AML-193 (cell line): Measurements from ENCODE around the gene HEMK1.

Source experiments
- DNase-seq, 2 experiments: peaks; one replicate each; lab custom pipeline; 2025; lab: John Stamatoyannopoulos, UW

HEMK1 gene

DNA sequence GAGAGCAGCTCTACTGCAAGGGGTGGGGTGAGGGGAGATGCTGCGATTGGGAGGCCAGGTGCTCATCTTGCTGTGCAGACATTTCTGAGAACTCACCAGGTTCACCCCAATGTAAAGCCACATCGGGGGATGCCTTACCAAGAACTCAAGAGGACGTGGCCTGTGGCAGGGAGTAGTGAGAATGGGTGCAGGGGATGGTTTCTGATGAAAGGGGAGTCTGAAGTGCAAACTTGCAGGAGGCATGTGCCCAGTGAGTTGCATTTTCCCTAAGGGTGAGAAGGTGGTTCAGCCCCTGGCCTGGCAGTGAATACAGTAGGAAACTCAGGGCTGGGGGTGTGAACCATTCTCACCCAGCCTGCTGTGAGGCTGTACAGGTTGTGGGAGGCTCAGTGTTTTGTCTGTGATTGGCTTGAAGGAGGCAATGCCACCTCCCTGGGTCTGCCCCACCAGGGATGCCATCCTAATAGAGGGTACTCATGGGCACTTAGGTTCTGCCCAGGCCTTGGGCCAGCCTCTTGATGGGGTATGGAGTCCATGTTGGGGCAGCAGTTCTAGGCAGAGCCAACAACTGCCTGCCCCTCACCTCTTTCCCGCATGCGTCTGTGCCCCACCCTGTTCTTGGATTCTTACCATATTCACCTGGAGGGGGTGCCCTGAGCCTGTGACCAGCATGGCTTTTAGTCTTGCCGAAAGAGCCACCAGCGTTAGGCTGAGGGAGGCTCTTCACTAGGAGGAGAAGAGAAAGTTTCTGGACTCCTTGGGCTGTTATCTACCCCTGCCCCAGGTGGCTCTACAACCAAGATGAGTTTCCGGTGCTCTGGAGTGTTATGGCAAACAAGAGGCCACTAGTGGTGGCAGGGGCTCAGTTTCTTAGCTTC, 4.5 kb downstream of the HEMK1 start:
- DNase-seq = no peak

DNA sequence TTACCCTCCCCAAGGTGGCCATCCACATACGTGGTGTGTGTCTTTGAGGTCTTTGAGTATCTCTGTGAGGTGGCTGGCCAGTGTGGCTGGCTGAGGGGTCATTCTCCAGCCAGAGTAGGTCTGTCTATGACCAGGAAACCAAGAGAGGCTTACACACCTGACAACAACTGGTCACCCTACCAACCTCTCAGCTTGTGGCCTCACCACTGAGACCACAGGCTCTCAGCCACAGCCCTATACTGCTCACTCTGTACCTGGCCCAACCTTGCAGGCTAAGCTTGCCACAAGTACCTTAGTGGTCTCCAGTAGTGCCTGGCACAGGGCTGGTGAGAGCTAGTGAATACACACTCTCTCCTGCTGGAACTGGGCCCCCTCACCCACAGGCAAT, 5.1 kb downstream of the HEMK1 start:
- DNase-seq = no peak

DNA sequence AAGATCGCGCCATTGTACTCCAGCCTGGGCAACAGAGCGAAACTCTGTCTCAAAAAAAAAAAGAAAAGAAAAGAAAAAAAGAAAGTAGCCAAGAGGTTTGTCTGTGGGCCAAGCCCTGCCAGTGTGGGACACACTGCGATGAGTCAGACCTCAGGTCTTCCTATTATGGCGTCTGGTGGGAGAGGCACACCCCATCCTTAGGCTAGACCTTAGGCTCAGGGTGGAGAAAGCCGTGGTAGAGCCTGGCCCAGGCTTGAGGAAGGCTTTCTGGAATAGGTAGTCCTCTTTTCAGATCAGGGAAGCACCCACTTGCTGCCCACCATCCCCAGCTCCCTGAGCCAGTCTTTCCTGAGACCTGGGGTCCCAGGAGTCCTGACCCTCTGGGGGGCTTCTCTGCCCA, 6.0 kb downstream of the HEMK1 start:
- no peak for DNase-seq

DNA sequence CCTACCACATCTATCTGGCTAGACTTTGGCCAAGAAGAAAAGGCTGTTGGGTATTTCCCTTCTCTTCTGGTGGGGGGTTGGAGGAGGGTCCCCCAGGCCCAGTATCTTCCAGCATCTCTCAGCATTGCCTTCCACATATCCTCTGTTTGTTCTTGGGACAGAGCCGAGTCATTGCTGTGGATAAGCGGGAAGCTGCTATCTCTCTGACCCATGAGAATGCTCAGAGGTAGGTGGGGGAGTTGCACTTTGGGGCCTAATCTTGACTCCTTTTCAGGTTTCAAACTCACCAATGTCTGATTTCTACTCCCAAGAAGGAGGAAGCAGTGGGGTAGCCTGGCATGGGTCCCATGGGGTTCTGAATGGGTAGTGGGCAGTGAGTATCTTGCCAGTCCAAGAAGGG, 8.0 kb downstream of the HEMK1 start:
- DNase-seq = no peak

DNA sequence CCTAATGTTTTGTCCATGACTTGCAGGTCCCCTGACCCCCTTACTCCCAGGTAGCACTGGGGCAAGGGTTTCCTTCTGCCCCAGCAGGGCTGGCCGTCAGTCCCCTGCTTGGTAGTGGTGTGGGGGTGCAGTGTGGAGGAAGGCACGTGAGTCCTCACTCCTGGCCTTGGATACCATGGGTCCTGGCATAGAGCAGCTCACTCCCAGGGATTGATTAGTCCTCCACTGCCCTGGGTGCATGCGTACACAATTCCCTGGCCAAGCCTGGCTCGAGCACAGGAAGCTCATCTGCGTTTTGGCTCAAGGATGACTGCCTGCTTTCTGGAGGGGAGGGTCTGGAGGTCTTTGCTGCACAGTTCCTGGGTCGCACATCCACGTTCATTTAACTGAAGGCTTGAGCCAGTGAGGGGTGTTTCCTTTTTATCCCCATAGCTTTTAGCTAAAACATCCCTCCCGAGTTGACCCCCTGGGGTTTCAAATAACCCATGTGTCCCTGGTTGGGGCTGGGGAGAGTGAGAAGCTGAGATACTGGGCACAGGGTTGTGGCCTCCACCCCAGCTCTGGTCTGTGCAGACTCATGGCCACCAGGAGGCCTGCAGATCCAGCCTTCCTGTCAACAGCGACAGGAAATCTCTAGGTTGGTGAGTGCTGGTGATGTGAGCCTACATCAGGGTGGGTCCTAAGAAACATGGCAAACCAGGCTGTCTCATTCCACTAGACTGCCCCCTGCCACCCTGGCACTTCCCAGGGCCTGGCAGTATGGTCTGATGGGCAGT, 11.5 kb downstream of the HEMK1 start:
- DNase-seq = no peak

DNA sequence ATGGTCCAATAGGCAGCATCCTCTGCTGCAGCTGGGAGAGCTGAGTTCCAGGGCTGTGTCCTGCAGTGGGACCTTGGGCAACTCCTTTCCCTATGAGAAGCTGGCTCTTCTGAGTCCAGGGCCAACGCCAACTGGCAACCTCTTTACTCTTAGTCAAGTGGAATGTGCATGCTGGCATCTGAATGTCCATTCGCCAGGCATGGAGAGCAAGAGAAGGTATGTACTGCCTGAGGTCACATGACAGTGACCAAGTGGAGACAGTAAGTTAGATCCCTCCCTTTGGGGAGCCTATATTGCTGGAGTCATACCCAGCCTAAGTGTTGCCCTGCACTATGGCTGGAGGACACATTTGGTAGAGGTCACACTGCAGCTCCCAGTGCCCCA, 12.1 kb downstream of the HEMK1 start:
- DNase-seq = no peak

DNA sequence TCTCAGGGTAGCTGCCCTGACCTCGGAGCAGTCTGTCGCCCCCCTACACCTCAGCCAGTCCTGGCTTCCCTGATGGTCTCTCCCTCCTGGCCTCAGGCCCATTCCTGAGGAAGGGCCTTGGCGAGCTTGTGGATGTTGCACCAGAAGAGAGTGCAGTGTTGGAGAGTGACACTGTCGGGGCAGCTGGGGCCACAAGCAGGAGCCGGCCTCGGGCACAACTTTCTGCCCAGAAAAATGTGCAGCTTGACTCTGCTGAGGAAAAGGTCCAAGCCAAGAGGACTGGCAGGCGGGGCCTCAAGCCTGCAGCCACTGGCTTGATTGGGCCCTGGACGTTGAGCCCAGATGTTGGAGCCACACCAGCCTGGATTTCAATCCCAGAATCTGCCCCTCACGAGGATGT, 12.8 kb downstream of the HEMK1 start:
- DNase-seq = no peak

DNA sequence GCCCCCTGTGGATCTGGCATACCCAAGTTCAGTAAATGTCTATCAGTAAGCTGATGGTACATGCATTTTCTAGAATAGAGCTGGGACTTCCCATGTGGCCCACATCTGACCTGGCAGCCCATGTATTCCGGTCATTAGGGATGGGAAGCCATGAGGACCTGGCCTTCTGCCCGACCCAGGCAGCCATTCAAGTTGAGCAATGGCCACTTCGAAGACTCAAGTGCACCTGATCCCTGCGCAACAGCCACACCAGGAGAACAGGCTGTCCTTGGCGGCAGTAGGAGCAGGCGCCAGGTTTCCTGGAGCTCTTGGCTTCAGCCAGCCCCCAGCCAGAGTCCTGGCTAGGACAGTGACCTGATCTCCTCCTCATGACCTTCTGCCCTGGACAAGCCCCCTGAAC, 14.6 kb downstream of the HEMK1 start:
- no peak for DNase-seq

DNA sequence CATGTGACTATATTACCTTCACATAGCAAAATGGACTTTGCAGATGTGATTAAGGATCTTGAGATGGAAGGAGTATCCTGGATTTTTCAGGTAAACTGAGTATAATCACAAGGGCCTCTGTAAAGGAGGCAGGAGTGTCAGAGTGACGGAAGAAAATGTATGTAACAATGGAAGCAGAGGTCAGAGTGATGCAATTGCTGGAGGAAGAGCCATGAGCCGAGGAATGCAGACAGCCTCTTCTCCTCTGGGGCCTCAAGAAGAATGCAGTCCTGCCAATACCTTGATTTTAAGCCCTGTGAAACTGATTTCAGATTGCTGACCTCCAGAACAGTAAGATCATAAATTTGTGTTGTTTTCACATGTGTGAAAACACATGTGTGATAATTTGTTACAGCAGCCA, 15.1 kb downstream of the HEMK1 start:
- DNase-seq = no peak

DNA sequence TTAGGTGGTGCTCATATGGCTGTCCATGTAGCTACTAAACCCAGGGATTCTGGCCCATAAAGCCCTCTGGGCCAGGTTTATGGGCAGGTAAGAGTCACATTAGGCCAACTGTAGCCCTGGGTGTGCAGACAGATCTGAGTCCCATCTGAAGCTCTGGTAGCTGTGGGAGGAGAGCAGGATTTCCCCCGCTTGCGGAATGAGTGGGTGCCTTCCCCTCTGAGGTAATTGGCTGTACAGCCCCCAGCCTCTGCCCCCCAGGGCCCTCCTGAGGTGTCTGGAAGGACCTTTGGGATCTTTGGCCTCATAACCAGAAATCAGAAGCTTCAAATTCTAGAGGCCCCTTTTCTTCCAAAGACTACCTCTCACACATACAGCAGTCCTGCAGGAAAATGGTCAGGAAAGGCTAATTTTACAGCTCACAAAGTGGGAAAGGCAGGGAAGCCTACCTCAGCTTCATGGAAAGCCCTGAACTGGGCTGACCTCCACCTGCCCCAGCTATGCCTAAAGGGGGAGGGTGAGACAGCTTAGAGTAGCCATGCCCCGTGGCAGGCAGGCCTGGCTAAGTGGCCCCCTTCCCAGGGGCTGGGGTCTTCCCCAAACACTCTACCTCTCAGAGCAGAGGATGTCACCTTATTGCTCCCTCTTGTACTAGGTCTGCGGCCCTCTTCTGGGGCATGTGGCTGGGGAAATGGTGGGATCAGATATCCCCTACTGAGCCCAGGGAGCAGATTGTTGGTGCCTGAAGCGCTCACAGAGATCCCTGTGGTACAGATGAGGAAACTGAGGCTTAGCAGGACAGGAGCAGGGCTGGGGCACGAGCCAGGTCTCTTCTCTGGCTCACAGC, 16.8 kb downstream of the HEMK1 start:
- no peak for DNase-seq

DNA sequence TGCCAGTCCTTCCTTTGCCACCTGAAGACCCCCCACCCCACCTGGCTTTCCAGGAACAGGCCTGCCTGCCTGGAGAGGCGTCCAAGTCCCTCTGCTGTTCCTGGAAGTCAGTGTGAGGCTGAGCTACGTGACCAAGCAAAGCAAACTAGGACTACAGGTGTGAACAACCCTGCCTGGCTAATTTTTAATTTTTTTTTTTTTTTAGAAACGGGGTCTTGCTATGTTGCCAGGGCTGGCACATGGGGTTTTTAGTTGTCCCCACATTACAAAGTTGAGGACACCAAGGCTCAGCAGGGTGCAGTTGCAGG, 17.4 kb downstream of the HEMK1 start:
- no peak for DNase-seq

DNA sequence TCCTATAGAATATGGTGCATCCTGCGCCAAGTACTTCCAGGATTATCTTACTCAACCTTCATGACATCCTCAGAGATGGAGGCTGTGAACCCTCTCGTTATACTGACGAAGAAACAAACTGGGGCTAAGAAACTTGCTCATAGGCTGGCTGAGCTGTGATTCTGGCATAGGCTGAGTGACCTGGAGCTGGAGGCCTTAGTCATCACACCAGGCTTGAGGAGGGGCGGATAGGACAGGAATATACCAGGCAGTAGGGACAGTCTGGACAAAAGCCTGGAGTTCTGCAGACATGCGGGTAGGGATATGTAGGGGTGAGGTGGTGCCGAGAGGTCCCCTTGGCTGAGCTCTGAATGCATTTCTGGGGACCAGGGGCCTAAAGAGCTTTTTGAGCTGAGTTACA, 18.1 kb downstream of the HEMK1 start:
- DNase-seq = no peak

DNA sequence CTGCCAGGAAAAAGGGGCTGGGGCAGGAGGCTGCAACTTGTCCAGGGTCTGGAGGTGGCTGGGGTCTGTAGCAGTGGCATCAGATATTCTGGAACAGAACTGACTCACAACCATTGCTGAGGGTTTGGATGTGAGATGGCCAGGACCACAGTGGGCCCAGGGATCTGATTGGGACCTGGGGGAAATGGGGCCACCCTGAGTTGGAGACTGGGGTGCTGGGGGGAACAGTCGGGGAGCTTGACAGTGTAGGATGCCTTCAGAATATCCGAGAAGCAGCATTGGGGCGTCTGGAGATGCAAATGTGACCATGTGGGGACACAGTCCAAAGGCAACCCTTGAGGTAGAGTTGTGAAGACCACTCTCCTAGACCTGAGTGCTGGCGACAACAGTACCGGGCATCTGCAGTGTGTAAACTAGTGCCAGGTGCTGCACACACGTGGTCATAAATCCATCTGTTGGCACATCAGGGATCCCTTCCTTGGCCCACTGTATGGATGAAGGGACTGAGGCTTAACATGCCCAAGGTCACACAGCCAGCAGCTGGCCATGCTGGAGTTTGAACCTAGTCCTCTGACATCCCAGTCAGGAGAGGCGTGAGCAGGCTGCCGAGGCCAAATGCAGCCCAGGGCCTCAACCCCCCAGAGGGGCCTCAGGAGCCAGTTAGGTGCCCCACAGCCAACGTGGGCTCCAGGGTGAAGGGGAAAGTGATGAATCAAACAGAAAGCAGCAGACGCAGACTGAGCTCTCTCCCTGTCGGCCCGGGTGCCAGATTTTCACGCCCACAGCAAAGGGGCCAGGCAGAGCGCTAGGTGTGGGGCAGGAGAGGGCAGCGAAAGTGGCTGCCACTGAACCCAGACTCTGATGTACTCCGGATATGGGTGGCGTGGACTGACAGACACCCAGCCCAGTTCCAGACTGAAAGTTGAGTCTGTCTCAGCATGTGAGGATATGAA, 18.8 kb downstream of the HEMK1 start:
- no peak for DNase-seq

DNA sequence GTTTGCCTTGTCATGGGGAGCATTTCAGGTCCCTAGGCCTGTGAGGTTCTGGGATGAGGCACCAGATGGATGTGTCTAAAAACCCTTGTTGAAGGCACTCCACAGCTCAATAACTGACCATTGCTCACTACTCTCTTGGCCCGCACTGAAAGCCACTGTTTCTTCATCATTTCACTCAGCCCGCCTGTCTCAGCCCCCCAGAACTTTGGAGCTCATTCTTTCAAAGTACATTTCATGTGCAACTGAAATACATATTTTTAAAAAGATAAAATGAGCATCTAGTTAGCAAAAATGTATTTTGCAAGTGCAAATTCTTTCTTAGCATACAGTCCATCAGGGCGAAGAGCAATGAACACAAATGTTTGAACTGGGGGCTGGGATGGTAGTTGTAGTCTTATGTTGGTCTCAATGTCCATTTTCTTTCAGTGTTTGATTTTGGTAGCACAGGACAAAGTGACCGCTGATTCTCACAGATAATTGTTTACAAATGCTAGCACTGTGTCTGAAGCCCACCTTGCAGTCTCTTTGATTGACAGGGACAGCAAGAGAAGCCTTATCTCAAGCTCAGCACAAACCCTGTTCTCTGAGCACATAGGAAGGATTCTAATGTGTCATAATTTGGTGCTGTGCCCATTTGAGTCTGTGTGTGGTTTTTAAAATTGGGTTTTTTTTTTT, 19.6 kb downstream of the HEMK1 start:
- DNase-seq = no peak

DNA sequence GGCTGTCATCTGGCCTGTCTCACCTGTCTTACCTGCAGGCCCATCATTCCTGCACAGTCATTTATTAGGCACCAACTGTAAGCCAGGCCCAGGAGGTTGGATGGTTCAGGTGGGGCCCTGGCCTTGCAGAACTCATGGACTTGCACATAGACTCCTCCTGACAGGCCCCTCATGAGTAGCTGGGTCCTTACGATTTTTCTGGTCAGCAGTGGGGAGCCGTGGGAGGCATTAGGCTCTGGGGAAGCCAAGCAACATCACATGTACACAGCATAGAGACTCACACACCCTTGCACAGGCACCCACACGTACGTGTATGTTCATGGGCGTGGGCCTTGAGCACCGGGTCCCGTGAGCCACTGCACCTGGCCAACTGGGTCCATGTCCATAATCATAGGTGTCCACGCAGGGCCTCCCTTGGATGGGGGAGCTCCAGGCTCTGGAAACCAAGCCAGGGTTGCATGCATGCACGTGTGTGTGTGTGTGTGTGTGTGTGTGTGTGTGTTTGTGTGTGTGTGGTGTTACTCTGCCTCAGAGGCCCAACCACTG, 21.9 kb downstream of the HEMK1 start:
- no peak for DNase-seq

DNA sequence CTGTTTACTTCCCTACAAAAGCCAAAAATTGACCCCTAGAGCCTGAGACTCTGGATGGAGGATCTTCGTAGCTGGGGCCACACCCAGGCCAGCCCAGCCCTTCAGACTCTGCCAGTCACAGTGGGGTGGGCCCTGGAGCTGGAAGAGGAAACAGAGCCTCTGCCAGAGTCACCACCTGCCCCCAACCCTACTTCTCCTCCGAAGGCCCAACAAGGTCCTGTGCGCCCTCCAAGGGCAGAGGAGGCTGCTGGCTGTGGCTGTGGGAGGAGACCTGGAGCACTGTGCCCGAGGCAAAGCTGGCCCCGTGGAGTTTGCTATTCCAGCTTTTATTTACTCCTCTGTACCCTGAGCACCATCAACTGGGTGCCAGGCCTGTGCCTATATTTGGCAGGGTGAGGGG, 23.2 kb downstream of the HEMK1 start:
- peak; percentile 48 to 51 for DNase-seq

DNA sequence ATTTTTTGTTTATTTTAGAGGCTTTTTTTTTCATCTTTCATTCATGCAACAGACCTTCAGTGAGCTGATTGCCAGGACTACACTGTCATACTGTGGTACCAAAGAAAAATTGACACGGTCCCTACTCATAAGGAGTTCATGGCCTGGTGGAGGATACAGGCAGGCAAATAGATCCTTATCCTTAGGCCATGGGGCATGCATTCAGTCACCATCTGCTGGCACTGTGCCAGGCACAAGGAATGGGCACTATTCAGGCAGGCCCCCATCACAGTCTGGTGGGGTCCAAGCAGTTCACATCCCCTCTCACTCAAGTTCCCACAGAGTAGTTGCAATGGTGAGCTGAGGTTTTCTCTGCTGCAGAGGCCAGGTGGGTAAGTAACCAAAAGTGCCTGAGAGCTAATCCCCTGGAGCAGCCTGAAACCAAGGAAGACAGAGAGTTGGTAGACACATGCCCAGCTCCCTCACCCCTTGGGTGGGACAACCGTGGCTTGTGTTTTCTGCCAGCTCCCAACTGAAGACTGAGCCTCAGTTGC, 25.0 kb downstream of the HEMK1 start:
- DNase-seq = no peak

DNA sequence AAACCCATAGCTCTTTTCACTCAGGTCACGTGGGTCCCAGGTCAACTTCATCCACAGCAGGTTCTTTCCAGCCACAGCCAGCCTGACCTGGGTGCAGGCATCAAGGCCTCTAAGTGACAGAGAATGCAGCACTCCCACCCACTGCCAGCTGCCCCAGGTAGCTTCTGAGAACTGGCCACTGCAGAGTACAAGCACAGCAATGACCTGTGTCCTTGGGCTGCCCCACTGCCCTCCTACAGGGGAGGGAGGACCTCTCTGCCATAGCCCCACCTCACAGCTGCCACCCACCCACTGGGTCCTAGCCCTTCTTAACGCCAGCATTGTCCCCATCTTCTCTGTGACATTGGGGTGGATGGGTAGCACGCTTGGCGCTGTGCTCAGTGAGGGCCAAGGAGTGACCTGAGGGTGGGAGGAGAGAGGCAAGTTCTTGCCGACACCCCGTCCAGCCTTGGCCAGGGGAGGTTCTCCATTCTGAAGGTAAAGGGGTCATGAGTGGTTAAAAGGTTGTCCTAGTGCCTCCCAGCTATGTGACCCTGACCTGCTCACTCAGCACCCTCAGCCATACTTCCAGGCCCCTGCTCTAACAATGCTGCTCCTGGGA, 29.9 kb downstream of the HEMK1 start:
- no peak for DNase-seq

DNA sequence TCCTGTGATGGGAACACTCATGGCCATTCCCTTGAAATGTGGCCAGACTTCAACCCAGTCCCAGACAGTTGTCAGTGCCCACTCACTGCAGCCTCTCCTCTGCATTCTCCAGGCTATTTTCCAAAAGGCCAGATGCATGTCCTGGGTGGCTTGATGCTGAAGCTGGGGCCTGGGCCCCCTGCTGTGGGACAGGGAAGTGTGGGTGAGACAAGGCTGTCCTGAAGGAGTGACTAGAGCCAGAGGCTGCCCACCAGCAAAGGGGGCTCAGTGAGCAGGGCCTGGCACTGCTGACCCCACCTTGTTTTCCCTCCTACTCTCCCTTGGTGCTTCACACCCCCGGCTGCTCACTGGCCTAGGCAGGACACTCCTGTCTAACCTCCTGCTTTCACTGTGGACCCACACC, 30.4 kb downstream of the HEMK1 start:
- DNase-seq = no peak

DNA sequence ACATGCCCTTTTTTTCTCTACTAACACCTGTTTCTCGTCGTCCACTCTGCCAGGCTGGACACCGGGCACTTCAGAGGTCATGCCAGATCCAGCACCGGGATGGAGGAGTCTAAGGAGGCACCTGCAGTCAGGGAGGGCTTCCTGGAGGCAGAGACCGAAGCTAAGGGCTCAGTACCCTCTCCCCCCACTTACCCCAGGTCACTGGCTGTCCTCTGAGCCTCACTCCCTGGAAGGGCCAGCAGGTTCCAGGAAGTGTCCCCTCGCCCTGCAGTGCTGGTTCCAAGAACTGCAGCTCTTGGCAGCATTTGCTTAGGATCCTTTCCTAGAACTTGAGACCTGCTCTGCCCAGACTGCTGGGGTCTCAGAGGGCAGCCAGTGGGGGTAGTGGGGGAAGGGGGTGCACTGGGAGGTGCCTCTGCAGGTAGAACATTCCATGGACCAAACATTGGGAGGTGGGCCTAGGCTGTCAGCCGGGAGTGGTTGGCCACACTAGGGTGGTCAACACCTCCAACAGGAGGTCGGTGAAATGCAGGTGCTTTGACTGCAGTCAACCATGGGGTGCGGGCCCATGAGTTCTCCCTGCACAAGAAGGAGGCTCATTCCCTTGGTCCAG, 30.9 kb downstream of the HEMK1 start:
- DNase-seq = no peak
